Erythroblast (primary cell): ENCODE data around the gene CLSTN2.

Experiments
- DNase-seq, 2 experiments: peaks; one replicate each; lab custom pipeline; 2025; lab: John Stamatoyannopoulos, UW
- GATA1 ChIP-seq: IDR thresholded peaks from 2 replicates; pipeline ENCODE4 v1.6.1; 2011; ENCODE audit warnings: low read depth, mild to moderate bottlenecking, control low read depth, low read length, moderate library complexity
- POLR2A ChIP-seq: IDR thresholded peaks from 2 replicates; pipeline ENCODE4 v1.6.1; 2011; ENCODE audit warnings: mild to moderate bottlenecking, low read length

The CLSTN2 gene

GRCh38 chr3:140597792-140598191 is 662.8 kb downstream of the CLSTN2 start:
- TF ChIP-seq POLR2A: no peak

GRCh38 chr3:140599009-140599408 is 664.0 kb downstream of the CLSTN2 start:
- TF ChIP-seq GATA1 (no peak), POLR2A (no peak)
- DNase-seq: no peak

More at GRCh38 chr3:140597792-140598191, 662.8 kb downstream of the CLSTN2 start:
- no peak for DNase-seq

GRCh38 chr3:140599496-140599895 is 664.5 kb downstream of the CLSTN2 start:
- DNase-seq: no peak
- TF ChIP-seq POLR2A (no peak), GATA1 (no peak)

- TF ChIP-seq GATA1: no peak
- no peak for TF ChIP-seq POLR2A
- no peak for DNase-seq
Measured at GRCh38 chr3:140601881-140602280, 666.9 kb downstream of the CLSTN2 start.

- DNase-seq: no peak
- no peak for TF ChIP-seq GATA1
- no peak for TF ChIP-seq POLR2A
Measured at GRCh38 chr3:140602781-140603180, 667.8 kb downstream of the CLSTN2 start.

GRCh38 chr3:140603766-140604165 is 668.8 kb downstream of the CLSTN2 start:
- no peak for DNase-seq

GRCh38 chr3:140610544-140610943 is 675.6 kb downstream of the CLSTN2 start:
- no peak for DNase-seq
- TF ChIP-seq POLR2A (no peak), GATA1 (no peak)

More at GRCh38 chr3:140603766-140604165, 668.8 kb downstream of the CLSTN2 start:
- TF ChIP-seq POLR2A (no peak), GATA1 (no peak)

- no peak for DNase-seq
- TF ChIP-seq GATA1: no peak
- TF ChIP-seq POLR2A: no peak
Measured at GRCh38 chr3:140614001-140614400, 679.0 kb downstream of the CLSTN2 start.

- DNase-seq: no peak
- TF ChIP-seq GATA1 (no peak), POLR2A (no peak)
Measured at GRCh38 chr3:140617135-140617534, 682.1 kb downstream of the CLSTN2 start.

GRCh38 chr3:140626856-140627255 is 691.9 kb downstream of the CLSTN2 start:
- no peak for DNase-seq
- TF ChIP-seq POLR2A (no peak), GATA1 (no peak)
